Glomerular visceral epithelial cell (primary cell): Measurements from ENCODE around the gene SLC27A3.
"Not testable (repeated sequence)": the region's sequence is repeated elsewhere in the genome, so short reads cannot be mapped to it uniquely, and the experiment has no call there.

Source experiments
- DNase-seq: peaks from one replicate; pipeline ENCODE4 v3.0.0-alpha.2; 2016; ENCODE audit errors: extremely low spot score

The SLC27A3 gene

GRCh38 chr1:153779781-153780541 lies 4.8 kb downstream of the SLC27A3 start:
- DNase-seq = no peak

GRCh38 chr1:153780551-153780950 lies 5.3 kb downstream of the SLC27A3 start:
- DNase-seq = no peak

- DNase-seq = not testable (repeated sequence)
These were observed 7.4 kb downstream of the SLC27A3 start for GRCh38 chr1:153782648-153783047.

GRCh38 chr1:153783233-153784190 lies 8.3 kb downstream of the SLC27A3 start:
- DNase-seq = peak; percentile 93

GRCh38 chr1:153786038-153786790 lies 11.0 kb downstream of the SLC27A3 start:
- no peak for DNase-seq

- DNase-seq = peak; percentile 40
These were observed 14.3 kb downstream of the SLC27A3 start for GRCh38 chr1:153789478-153790034.

- DNase-seq = no peak
These were observed 15.2 kb downstream of the SLC27A3 start for GRCh38 chr1:153790313-153790965.

GRCh38 chr1:153790966-153791647 lies 15.9 kb downstream of the SLC27A3 start:
- peak; percentile 72 for DNase-seq

- peak; percentile 56 for DNase-seq
These were observed 16.5 kb downstream of the SLC27A3 start for GRCh38 chr1:153791648-153792253.

GRCh38 chr1:153792631-153793041 lies 17.4 kb downstream of the SLC27A3 start:
- no peak for DNase-seq

GRCh38 chr1:153793261-153793972 lies 18.2 kb downstream of the SLC27A3 start:
- DNase-seq = no peak

GRCh38 chr1:153793973-153794615 lies 18.9 kb downstream of the SLC27A3 start:
- no peak for DNase-seq

- DNase-seq = no peak
These were observed 19.6 kb downstream of the SLC27A3 start for GRCh38 chr1:153794624-153795329.

- DNase-seq = no peak
These were observed 20.2 kb downstream of the SLC27A3 start for GRCh38 chr1:153795330-153795837.

GRCh38 chr1:153795934-153796785 lies 21.0 kb downstream of the SLC27A3 start:
- DNase-seq = no peak

- peak; percentile 77 for DNase-seq
These were observed 21.8 kb downstream of the SLC27A3 start for GRCh38 chr1:153796786-153797659.
